ENCODE results near the gene XYLT1. TPM values are rescaled to one million over a fixed set of nuclear protein-coding genes. Genes with fewer than 3 reads are reported as not detected.
A peak's percentile ranks its signal among the peaks of the same experiment; 100 is the strongest.

The XYLT1 gene
- total RNA-seq, 1 donor from 2014 or later: 9.4 TPM

DNA sequence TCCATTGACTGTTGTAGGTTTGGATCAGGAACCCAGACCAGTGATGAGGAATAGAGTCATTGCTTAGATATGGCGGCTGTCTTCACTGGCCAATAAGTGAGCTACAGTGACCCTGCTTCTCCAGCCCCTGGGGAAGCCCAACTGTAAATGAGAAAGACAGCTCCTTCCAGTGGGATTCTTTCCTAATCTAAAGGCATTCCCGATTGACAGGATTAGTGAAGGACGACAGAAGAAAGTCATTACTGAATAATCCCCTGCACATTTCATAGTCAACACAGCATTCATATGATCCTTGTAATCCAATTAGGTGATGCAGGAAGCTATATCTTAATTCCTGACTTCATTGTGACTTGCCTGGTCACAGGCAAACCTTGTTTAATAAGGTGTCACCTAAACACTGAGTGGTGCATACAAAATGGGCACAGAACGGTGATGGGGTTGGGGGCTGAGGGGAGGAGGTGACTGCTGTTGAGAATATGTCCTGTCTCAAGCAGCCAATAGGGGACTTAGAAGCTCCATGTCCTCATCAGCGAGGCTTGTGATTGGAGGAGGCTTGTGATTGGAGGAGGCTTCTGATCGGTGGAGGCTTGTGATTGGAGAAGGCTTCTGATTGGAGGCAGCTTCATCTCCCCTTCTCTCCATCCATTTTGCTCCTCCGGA is 242.6 kb downstream of the XYLT1 start:
- H3K9me3 ChIP-seq (ENCODE audit: control insufficient read depth in 3 of 3, low read length in 3 of 3): no peaks in the 10 kb centered on the region

DNA sequence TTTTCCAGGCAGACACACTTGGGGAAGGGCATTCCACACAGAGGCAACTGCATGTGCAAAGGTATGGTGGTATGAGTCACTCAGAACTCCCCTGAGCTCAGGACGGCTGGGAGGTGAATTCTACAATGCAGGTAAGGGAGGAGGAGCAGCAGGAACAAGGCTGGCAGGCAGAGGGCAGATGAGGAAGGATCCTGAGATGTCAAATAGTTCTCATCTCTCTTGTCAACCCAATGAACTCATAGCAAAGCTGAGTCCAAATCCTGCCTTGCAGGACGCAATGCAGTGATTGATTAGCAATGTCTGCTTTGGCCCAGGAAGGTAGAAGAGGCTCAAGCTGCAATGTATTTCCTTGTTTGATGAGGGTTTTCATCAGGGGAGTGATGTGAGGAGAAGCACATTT is 243.5 kb downstream of the XYLT1 start:
- Histone ChIP-seq H3K4me1 (ENCODE audit: control insufficient read depth in 3 of 3, insufficient read depth in 3 of 3, low read length in 3 of 3) (peaks cover 20 to 29% (median 27%) of the 10 kb centered on the region in 3 donors), H3K27me3 (ENCODE audit: control insufficient read depth in 3 of 3, insufficient read depth in 3 of 3, low read length in 3 of 3) (no peaks in the 10 kb centered on the region), H3K9ac (ENCODE audit: low read depth in 1 of 3, low read length in 3 of 3) (no peak overlapping the region), H3K36me3 (ENCODE audit: control insufficient read depth in 3 of 3, insufficient read depth in 3 of 3, low read length in 3 of 3) (no peaks in the 10 kb centered on the region), H3K27ac (ENCODE audit: low read depth, low read length) (no peak overlapping the region), H3K4me3 (ENCODE audit: low read length in 3 of 3) (no peak overlapping the region), H3K9me3 (ENCODE audit: control insufficient read depth in 3 of 3, low read length in 3 of 3) (no peaks in the 10 kb centered on the region)

More for the DNA sequence above, 242.6 kb downstream of the XYLT1 start:
- Histone ChIP-seq H3K4me1 (ENCODE audit: control insufficient read depth in 3 of 3, insufficient read depth in 3 of 3, low read length in 3 of 3) (peaks cover 16 to 21% (median 20%) of the 10 kb centered on the region in 3 donors), H3K27ac (ENCODE audit: low read depth, low read length) (no peak overlapping the region), H3K4me3 (ENCODE audit: low read length in 3 of 3) (no peak overlapping the region), H3K27me3 (ENCODE audit: control insufficient read depth in 3 of 3, insufficient read depth in 3 of 3, low read length in 3 of 3) (no peaks in the 10 kb centered on the region), H3K36me3 (ENCODE audit: control insufficient read depth in 3 of 3, insufficient read depth in 3 of 3, low read length in 3 of 3) (no peaks in the 10 kb centered on the region), H3K9ac (ENCODE audit: low read depth in 1 of 3, low read length in 3 of 3) (no peak overlapping the region)

DNA sequence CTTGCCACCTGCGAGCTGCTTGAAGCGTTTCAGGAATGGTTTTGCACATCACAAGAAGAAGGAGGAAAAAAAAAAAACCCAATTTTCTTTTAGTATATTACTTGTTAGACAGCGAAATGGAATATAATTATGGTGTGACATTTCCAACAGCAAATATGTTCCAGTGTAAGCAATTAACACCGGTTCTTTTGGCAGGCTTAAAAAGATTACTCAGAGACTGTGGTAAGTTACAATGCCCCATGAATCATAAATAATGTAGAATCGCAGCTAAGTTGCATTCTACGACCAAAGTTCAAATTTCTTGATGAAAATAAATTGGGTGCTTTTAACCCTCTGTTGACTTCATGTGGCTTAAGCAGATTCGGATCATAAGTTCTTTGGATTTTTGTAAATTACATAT is 245.2 kb downstream of the XYLT1 start:
- H3K4me1 ChIP-seq (ENCODE audit: control insufficient read depth in 3 of 3, insufficient read depth in 3 of 3, low read length in 3 of 3): peaks cover 20 to 30% (median 27%) of the 10 kb centered on the region in 3 donors
- H3K36me3 ChIP-seq (ENCODE audit: control insufficient read depth in 3 of 3, insufficient read depth in 3 of 3, low read length in 3 of 3): no peaks in the 10 kb centered on the region
- H3K27ac ChIP-seq (ENCODE audit: low read depth, low read length): peak overlapping the region; percentile 80
- no peak overlapping the region for H3K9ac ChIP-seq (ENCODE audit: low read depth in 1 of 3, low read length in 3 of 3)
- no peak overlapping the region for H3K4me3 ChIP-seq (ENCODE audit: low read length in 3 of 3)
- H3K9me3 ChIP-seq (ENCODE audit: control insufficient read depth in 3 of 3, low read length in 3 of 3): no peaks in the 10 kb centered on the region
- H3K27me3 ChIP-seq (ENCODE audit: control insufficient read depth in 3 of 3, insufficient read depth in 3 of 3, low read length in 3 of 3): no peaks in the 10 kb centered on the region

DNA sequence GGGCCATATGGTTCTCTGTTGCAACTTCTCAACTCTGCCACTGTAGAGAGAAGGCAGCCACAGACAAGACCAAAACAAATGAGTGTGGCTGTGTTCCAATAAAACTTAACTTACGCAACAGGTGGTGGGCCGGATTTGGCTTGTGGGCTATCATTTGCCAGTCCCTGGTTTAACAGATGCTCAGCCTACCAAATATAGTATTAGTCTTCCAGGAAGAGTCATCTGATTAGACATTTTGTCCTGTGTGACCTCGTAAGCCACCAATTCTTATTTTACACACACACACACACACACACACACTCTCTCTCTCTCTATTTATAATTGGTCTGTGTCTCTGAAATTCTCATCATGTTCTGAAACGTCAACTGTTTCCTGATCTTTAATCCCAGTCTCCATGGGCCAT is 245.9 kb downstream of the XYLT1 start:
- H3K9me3 ChIP-seq (ENCODE audit: control insufficient read depth in 3 of 3, low read length in 3 of 3): no peaks in the 10 kb centered on the region
- peak overlapping the region in 1 of 3 donors; percentile 10 for H3K9ac ChIP-seq (ENCODE audit: low read depth in 1 of 3, low read length in 3 of 3)
- H3K27me3 ChIP-seq (ENCODE audit: control insufficient read depth in 3 of 3, insufficient read depth in 3 of 3, low read length in 3 of 3): no peaks in the 10 kb centered on the region
- no peaks in the 10 kb centered on the region for H3K36me3 ChIP-seq (ENCODE audit: control insufficient read depth in 3 of 3, insufficient read depth in 3 of 3, low read length in 3 of 3)
- no peak overlapping the region for H3K4me3 ChIP-seq (ENCODE audit: low read length in 3 of 3)
- peaks cover 20 to 30% (median 27%) of the 10 kb centered on the region in 3 donors for H3K4me1 ChIP-seq (ENCODE audit: control insufficient read depth in 3 of 3, insufficient read depth in 3 of 3, low read length in 3 of 3)
- H3K27ac ChIP-seq (ENCODE audit: low read depth, low read length): peak overlapping the region; percentile 80

DNA sequence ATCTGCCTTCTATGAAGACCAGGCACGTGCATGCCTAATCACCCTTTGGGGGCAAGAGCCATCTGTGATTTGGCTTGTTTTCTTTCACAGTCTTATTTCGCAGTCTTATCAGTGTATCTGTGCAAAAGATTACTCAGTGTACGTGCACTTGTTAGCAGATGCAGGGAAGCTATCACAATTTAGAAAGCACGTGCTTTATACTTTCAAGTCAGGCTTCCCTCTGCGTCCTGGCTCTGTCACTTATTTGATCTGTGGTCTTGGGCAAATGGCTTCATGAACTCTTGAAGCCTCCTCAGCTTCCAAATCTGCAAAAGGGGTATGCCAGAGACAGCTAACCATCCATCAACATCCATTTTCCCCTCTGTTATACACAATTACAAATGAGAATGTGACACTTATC is 246.4 kb downstream of the XYLT1 start:
- Histone ChIP-seq H3K4me3 (ENCODE audit: low read length in 3 of 3) (no peak overlapping the region), H3K36me3 (ENCODE audit: control insufficient read depth in 3 of 3, insufficient read depth in 3 of 3, low read length in 3 of 3) (no peaks in the 10 kb centered on the region), H3K4me1 (ENCODE audit: control insufficient read depth in 3 of 3, insufficient read depth in 3 of 3, low read length in 3 of 3) (peaks cover 20 to 30% (median 27%) of the 10 kb centered on the region in 3 donors), H3K9ac (ENCODE audit: low read depth in 1 of 3, low read length in 3 of 3) (no peak overlapping the region), H3K27me3 (ENCODE audit: control insufficient read depth in 3 of 3, insufficient read depth in 3 of 3, low read length in 3 of 3) (no peaks in the 10 kb centered on the region), H3K9me3 (ENCODE audit: control insufficient read depth in 3 of 3, low read length in 3 of 3) (no peaks in the 10 kb centered on the region), H3K27ac (ENCODE audit: low read depth, low read length) (peak overlapping the region; percentile 80)

DNA sequence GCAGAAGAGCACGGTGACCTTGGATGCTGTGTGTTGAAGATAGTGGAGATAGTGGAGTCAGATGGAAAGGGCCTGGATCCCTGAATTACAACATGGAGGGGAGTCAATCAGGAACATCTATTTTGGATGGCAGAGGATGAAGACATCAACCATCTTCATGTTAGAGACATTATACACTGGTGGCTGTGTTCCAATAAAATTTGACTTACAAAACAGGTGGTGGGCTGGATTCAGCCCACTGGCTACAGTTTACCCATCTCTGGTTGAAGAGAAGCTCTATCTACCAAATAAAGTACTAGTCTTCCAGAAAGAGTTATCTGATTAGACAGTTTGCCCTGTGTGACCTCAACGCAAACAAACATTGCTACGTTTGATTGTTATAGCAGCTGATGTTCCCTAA is 247.2 kb downstream of the XYLT1 start:
- Histone ChIP-seq H3K9me3 (ENCODE audit: control insufficient read depth in 3 of 3, low read length in 3 of 3) (no peaks in the 10 kb centered on the region), H3K9ac (ENCODE audit: low read depth in 1 of 3, low read length in 3 of 3) (no peak overlapping the region), H3K4me1 (ENCODE audit: control insufficient read depth in 3 of 3, insufficient read depth in 3 of 3, low read length in 3 of 3) (peaks cover 20 to 30% (median 27%) of the 10 kb centered on the region in 3 donors), H3K4me3 (ENCODE audit: low read length in 3 of 3) (no peak overlapping the region), H3K36me3 (ENCODE audit: control insufficient read depth in 3 of 3, insufficient read depth in 3 of 3, low read length in 3 of 3) (no peaks in the 10 kb centered on the region), H3K27ac (ENCODE audit: low read depth, low read length) (peak overlapping the region; percentile 49), H3K27me3 (ENCODE audit: control insufficient read depth in 3 of 3, insufficient read depth in 3 of 3, low read length in 3 of 3) (no peaks in the 10 kb centered on the region)

DNA sequence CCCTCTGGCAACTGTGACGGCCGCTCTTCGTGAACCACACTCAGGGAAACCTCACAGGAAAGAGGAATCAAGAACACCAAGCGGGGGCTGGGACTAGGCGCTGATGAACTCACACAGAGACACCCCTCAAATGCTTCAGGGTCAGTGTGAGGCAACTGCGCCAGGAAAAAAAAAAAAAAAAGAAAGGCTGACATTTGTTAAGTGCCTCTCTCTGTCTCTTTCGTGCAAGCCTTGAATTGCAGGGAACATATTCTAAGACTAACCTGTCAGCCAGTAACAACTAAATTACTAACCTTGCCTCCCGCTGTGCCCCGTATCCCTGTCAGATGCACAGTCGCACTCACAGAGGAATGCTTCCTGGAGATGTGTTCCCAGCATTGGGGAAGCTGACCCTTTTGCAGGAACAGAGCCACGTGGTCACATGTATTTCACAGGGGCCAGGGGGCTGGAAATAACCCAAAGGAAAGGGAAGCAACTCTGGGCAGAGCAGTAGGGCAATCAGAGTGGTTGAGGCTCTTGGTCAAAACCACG is 247.8 kb downstream of the XYLT1 start:
- peak overlapping the region; percentile 49 for H3K27ac ChIP-seq (ENCODE audit: low read depth, low read length)
- peak overlapping the region in 1 of 3 donors; percentile 41 for H3K9ac ChIP-seq (ENCODE audit: low read depth in 1 of 3, low read length in 3 of 3)
- no peaks in the 10 kb centered on the region for H3K27me3 ChIP-seq (ENCODE audit: control insufficient read depth in 3 of 3, insufficient read depth in 3 of 3, low read length in 3 of 3)
- H3K4me1 ChIP-seq (ENCODE audit: control insufficient read depth in 3 of 3, insufficient read depth in 3 of 3, low read length in 3 of 3): peaks cover 20 to 30% (median 27%) of the 10 kb centered on the region in 3 donors
- H3K4me3 ChIP-seq (ENCODE audit: low read length in 3 of 3): peak overlapping the region in 2 of 3 donors; percentile 16 to 40
- H3K9me3 ChIP-seq (ENCODE audit: control insufficient read depth in 3 of 3, low read length in 3 of 3): no peaks in the 10 kb centered on the region
- no peaks in the 10 kb centered on the region for H3K36me3 ChIP-seq (ENCODE audit: control insufficient read depth in 3 of 3, insufficient read depth in 3 of 3, low read length in 3 of 3)

DNA sequence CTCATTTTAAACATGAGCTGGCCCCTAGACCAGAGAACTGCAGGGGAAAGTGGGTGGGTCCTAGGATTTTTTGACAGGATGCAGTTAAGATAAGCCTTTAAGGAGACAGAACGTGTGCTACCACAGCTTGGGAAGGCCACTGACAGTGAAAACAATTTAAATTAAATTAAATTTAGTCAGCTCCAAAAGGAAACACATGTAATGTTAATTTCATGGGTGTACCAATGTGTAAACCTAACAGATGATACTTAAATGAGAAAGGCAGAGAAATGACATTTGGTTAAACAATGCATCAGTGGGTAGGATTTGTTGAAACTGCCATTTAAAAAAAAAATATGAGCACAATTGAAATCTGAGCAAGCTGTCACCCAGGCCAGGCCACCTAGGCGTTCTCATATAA is 250.8 kb downstream of the XYLT1 start:
- Histone ChIP-seq H3K4me1 (ENCODE audit: control insufficient read depth in 3 of 3, insufficient read depth in 3 of 3, low read length in 3 of 3) (peaks cover 15 to 30% (median 21%) of the 10 kb centered on the region in 3 donors), H3K27me3 (ENCODE audit: control insufficient read depth in 3 of 3, insufficient read depth in 3 of 3, low read length in 3 of 3) (no peaks in the 10 kb centered on the region), H3K9me3 (ENCODE audit: control insufficient read depth in 3 of 3, low read length in 3 of 3) (no peaks in the 10 kb centered on the region), H3K4me3 (ENCODE audit: low read length in 3 of 3) (no peak overlapping the region), H3K27ac (ENCODE audit: low read depth, low read length) (no peak overlapping the region), H3K9ac (ENCODE audit: low read depth in 1 of 3, low read length in 3 of 3) (no peak overlapping the region), H3K36me3 (ENCODE audit: control insufficient read depth in 3 of 3, insufficient read depth in 3 of 3, low read length in 3 of 3) (no peaks in the 10 kb centered on the region)

DNA sequence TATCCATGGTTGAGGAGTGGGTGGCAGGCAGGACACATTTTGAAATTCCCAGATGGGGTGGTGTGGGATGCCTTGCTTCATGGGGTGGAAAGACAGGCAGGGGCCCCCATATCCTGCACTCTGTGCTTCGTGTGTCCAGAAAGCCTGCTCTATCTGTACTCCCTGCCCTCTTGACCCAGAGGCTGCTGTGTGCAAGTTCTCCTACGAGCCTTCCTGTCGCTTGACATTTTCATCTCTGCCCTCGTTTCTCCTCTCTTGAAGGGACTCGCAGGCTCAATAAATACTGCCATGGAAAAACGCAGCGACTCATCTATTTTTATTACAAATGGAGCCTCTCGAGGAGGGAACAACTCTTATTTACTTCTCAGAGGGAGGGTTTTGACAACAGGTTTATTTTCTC is 254.8 kb downstream of the XYLT1 start:
- H3K36me3 ChIP-seq (ENCODE audit: control insufficient read depth in 3 of 3, insufficient read depth in 3 of 3, low read length in 3 of 3): no peaks in the 10 kb centered on the region
- no peak overlapping the region for H3K27ac ChIP-seq (ENCODE audit: low read depth, low read length)
- H3K9me3 ChIP-seq (ENCODE audit: control insufficient read depth in 3 of 3, low read length in 3 of 3): no peaks in the 10 kb centered on the region
- H3K4me1 ChIP-seq (ENCODE audit: control insufficient read depth in 3 of 3, insufficient read depth in 3 of 3, low read length in 3 of 3): peaks cover 0 to 5% (median 0%) of the 10 kb centered on the region in 3 donors
- no peak overlapping the region for H3K9ac ChIP-seq (ENCODE audit: low read depth in 1 of 3, low read length in 3 of 3)
- H3K4me3 ChIP-seq (ENCODE audit: low read length in 3 of 3): no peak overlapping the region
- H3K27me3 ChIP-seq (ENCODE audit: control insufficient read depth in 3 of 3, insufficient read depth in 3 of 3, low read length in 3 of 3): no peaks in the 10 kb centered on the region

DNA sequence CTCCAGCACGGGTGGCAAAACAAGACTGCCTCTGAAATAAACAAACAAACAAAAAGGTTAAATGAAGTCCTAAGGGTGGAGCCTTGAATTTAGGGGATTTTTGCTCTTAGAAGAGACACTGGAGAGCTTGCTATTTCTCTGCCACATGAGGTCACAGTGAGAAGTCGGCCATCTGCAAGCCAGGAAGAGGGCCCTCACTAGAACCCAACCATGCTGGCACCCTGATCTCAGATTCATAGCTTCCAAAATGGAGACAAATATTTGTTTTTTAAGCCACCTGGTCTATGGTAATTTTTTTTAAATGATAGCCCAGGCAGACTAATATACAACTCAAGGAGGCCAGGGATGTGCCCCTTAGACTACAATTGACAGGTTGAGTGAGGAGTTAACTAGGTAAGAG is 255.5 kb downstream of the XYLT1 start:
- Histone ChIP-seq H3K9me3 (ENCODE audit: control insufficient read depth in 3 of 3, low read length in 3 of 3) (no peaks in the 10 kb centered on the region), H3K4me3 (ENCODE audit: low read length in 3 of 3) (no peak overlapping the region), H3K9ac (ENCODE audit: low read depth in 1 of 3, low read length in 3 of 3) (no peak overlapping the region), H3K27me3 (ENCODE audit: control insufficient read depth in 3 of 3, insufficient read depth in 3 of 3, low read length in 3 of 3) (no peaks in the 10 kb centered on the region), H3K36me3 (ENCODE audit: control insufficient read depth in 3 of 3, insufficient read depth in 3 of 3, low read length in 3 of 3) (no peaks in the 10 kb centered on the region), H3K27ac (ENCODE audit: low read depth, low read length) (no peak overlapping the region), H3K4me1 (ENCODE audit: control insufficient read depth in 3 of 3, insufficient read depth in 3 of 3, low read length in 3 of 3) (peaks cover 0 to 5% (median 0%) of the 10 kb centered on the region in 3 donors)
